Spleen (tissue), 11 donors: Measurements from ENCODE around the gene FOXC2. TPM values are rescaled to one million over a fixed set of nuclear protein-coding genes. Genes with fewer than 3 reads are reported as not detected.

Source experiments
- DNase-seq: peaks from one replicate; pipeline ENCODE4 v3.0.0-alpha.2; 2020
- H3K27ac ChIP-seq, 8 donors: fragments of 200-600 bp; sonication (generic) in 7 of 8; 1 replicate in 4 of 8; 2 replicates in 4 of 8; pipeline versions ENCODE4 v1.5.0 to v1.8.0; 2016 to 2021; ENCODE audit warnings: inconsistent platforms in 4 of 8, mild to moderate bottlenecking in 4 of 8, moderate library complexity in 1 of 8
- H3K27me3 ChIP-seq, 7 donors: fragments of 200-600 bp; sonication (generic) in 6 of 7; replicated peaks in 1 of 7; 1 replicate in 4 of 7; 2 replicates in 3 of 7; pipeline versions ENCODE4 v1.5.0 to v1.8.0; 2016 to 2021; ENCODE audit warnings: inconsistent platforms in 3 of 7, mild to moderate bottlenecking in 1 of 7
- H3K36me3 ChIP-seq, 6 donors: fragments of 200-600 bp; sonication (generic) in 5 of 6; 1 replicate in 4 of 6; 2 replicates in 2 of 6; pipeline versions ENCODE4 v1.5.0 to v1.8.0; 2016 to 2021; ENCODE audit warnings: inconsistent platforms in 2 of 6
- H3K4me1 ChIP-seq, 6 donors: fragments of 200-600 bp; sonication (generic) in 5 of 6; 1 replicate in 3 of 6; 2 replicates in 3 of 6; pipeline versions ENCODE4 v1.5.0 to v1.8.0; 2016 to 2021; ENCODE audit warnings: inconsistent platforms in 3 of 6
- H3K4me3 ChIP-seq, 8 donors: fragments of 200-600 bp; sonication (generic) in 7 of 8; 1 replicate in 4 of 8; 2 replicates in 4 of 8; pipeline versions ENCODE4 v1.5.0 to v1.8.0; 2016 to 2021; ENCODE audit warnings: inconsistent platforms in 4 of 8, mild to moderate bottlenecking in 4 of 8, moderate library complexity in 2 of 8
- H3K9me3 ChIP-seq, 8 donors: fragments of 200-600 bp; sonication (generic) in 7 of 8; 1 replicate in 4 of 8; 2 replicates in 4 of 8; pipeline versions ENCODE4 v1.5.0 to v1.8.0; 2016 to 2021; ENCODE audit warnings: inconsistent platforms in 4 of 8
- CTCF ChIP-seq, 11 experiments: fragments of 200-600 bp in 7 of 11; fragments of 450-650 bp in 4 of 11; sonication (generic) in 4 of 11; IDR thresholded peaks in 8 of 11; conservative IDR thresholded peaks in 3 of 11; 1 replicate in 7 of 11; 2 replicates in 4 of 11; pipeline versions ENCODE4 v1.4.0 to v1.8.0; 2016 to 2021; ENCODE audit warnings: antibody characterized with exemption in 11 of 11, inconsistent platforms in 4 of 11, mild to moderate bottlenecking in 1 of 11
- POLR2A ChIP-seq, 3 donors: fragments of 450-650 bp; IDR thresholded peaks; one replicate each; pipeline ENCODE4 v1.5.1; 2017; ENCODE audit warnings: antibody characterized with exemption in 3 of 3, mild to moderate bottlenecking in 1 of 3
- POLR2AphosphoS5 ChIP-seq, 3 donors: sonication (generic); formaldehyde crosslinking; IDR thresholded peaks; one replicate each; pipeline ENCODE4 v1.5.1; 2017; ENCODE audit warnings: antibody characterized with exemption in 3 of 3
- WGBS, 5 donors: extraction: QIAGEN DNeasy Blood & Tissue Kit in 3 of 5; methylation state at CpG; one replicate each; pipeline versions ENCODE4 v1.1.5 to v1.1.7; 2013 to 2018; 5-methylcytosine and 5-hydroxymethylcytosine counted together
- intact Hi-C: fragments of 100-400 bp; cut with DNase I; formaldehyde crosslinking; loops from one replicate; pipeline ENCODE4 v1.15.0; 2023; ENCODE audit warnings: low total_unique reads
- polyA plus RNA-seq, 3 donors: library from polyadenylated mRNA; stranded (reverse); fragments of 200-250 nt; gene quantifications; one replicate each; pipeline ENCODE4 v1.2.1, GENCODE V29; 2013
- total RNA-seq, 7 donors: library from RNA; depleted of rRNA in 3 of 7; stranded (reverse); fragments of >200 nt in 3 of 7; fragmentation: NEBNext Ultra II Directional in 4 of 7; extraction: Animal tissue kit (Norgen Biotek cat#: 25700) in 4 of 7; gene quantifications; one replicate each; pipeline versions ENCODE4 v1.1.0 to v1.2.1, GENCODE V29; 2016 to 2021
- donor health status: healthy with polysubstance abuse.
- donor health status: DM: no; HTN: no; CAD: no; lungs with moderate emphysema.
- donor health status: DM: no; HTN: no; CAD: no.
- donor health status: Bipolar disorder and iron deficiency.
- donor health status: healthy.
- donor health status: DM: no; HTN: no; CAD: no.
- donor health status: DM: yes; HTN: yes; CAD: no.

The FOXC2 gene
- total and polyA plus RNA-seq, 10 donors = 0.05 to 0.10 TPM; not detected in 8

- DNase-seq = no peak
- Histone ChIP-seq H3K27ac (no peak overlapping the region), H3K4me1 (peaks cover 0 to 34% (median 20%) of the 10 kb centered on the region in 6 donors), H3K4me3 (peak overlapping the region in 6 of 8 donors; percentile 30 to 65 (median 34)), H3K9me3 (no peaks in the 10 kb centered on the region), H3K36me3 (no peaks in the 10 kb centered on the region), H3K27me3 (peaks cover 0 to 100% (median 72%) of the 10 kb centered on the region in 7 donors)
- TF ChIP-seq POLR2AphosphoS5 (IDR thresholded peaks at IDR 0.05) (no peak), CTCF (IDR thresholded peaks at IDR 0.05 in 8 of 11, conservative IDR thresholded peaks at IDR 0.05 in 3 of 11) (no peak), POLR2A (IDR thresholded peaks at IDR 0.05) (no peak)
- 18 to 25% (median 19%) methylated on average over 29 to 33 of the region's 33 CpGs for WGBS, 5 donors
- intact Hi-C loops = no loop called here
Observed at GRCh38 chr16:86576591-86577313, 10.1 kb downstream of the FOXC2 start.

GRCh38 chr16:86577314-86577971 lies 10.8 kb downstream of the FOXC2 start:
- Histone ChIP-seq H3K27me3 (peaks cover 0 to 95% (median 66%) of the 10 kb centered on the region in 7 donors), H3K9me3 (no peaks in the 10 kb centered on the region), H3K4me1 (peaks cover 0 to 34% (median 20%) of the 10 kb centered on the region in 6 donors), H3K27ac (no peak overlapping the region), H3K4me3 (no peak overlapping the region), H3K36me3 (no peaks in the 10 kb centered on the region)
- intact Hi-C loops = no loop called here
- no peak for TF ChIP-seq POLR2A (IDR thresholded peaks at IDR 0.05)
- no peak for TF ChIP-seq POLR2AphosphoS5 (IDR thresholded peaks at IDR 0.05)
- TF ChIP-seq CTCF (IDR thresholded peaks at IDR 0.05 in 8 of 11, conservative IDR thresholded peaks at IDR 0.05 in 3 of 11) = no peak
- no peak for DNase-seq
- WGBS, 5 donors = 71 to 81% (median 79%) methylated on average over 12 of the region's 12 CpGs

- Histone ChIP-seq H3K4me1 (peaks cover 0 to 34% (median 20%) of the 10 kb centered on the region in 6 donors), H3K27ac (no peak within 1 kb of the TSS), H3K9me3 (no peaks in the 10 kb centered on the region), H3K4me3 (peak within 1 kb of the TSS in 1 of 8 donors; percentile 17), H3K27me3 (peaks cover 0 to 91% (median 62%) of the 10 kb centered on the region in 7 donors), H3K36me3 (no peaks in the 10 kb centered on the region)
- intact Hi-C loops = no loop called here
- no peak for TF ChIP-seq CTCF (IDR thresholded peaks at IDR 0.05 in 8 of 11, conservative IDR thresholded peaks at IDR 0.05 in 3 of 11)
- no peak for TF ChIP-seq POLR2A (IDR thresholded peaks at IDR 0.05)
- no peak for TF ChIP-seq POLR2AphosphoS5 (IDR thresholded peaks at IDR 0.05)
- 72 to 89% (median 80%) methylated on average over 13 of the region's 13 CpGs for WGBS, 5 donors
- no peak for DNase-seq
Observed at GRCh38 chr16:86578061-86578599, 11.5 kb downstream of the FOXC2 start, which contains the start of gene FOXL1. Gene FOXL1, plus strand, starts transcription at chr16:86578549. Its CDS starts 175 bp downstream, at chr16:86578724.
